GM19463 (cell line): ENCODE results near the gene A3GALT2.
A peak's percentile ranks its signal among the peaks of the same experiment; 100 is the strongest.
"Not testable (repeated sequence)": the region's sequence is repeated elsewhere in the genome, so short reads cannot be mapped to it uniquely, and the experiment has no call there.

Experiments
- ATAC-seq: cut with Tn5 transposase; IDR thresholded peaks from one replicate; pipeline ENCODE4 v1.9.1; 2021; ENCODE audit warnings: mild to moderate bottlenecking, moderate library complexity; ENCODE audit not compliant: unreplicated experiment

Gene A3GALT2

DNA sequence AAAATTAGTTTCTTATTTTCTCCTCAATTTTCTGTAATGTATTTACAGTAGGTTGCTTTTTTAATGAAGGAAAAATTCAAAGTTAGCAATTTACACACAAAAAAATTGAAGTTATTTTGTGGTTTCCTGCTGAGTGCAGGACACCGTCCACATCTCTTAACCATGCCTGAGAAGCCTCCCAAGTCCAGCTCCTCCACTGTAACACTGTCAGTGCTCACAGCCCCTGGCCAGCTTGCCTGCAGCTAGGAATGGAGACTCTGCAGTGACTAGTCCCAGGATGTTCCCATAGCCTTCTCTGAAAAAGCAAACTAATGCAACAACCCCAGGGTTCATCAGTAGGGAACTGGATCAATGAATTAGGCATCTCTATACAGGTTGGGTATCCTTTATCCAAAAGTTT lies 3.5 kb downstream of the A3GALT2 start:
- ATAC-seq = no peak

DNA sequence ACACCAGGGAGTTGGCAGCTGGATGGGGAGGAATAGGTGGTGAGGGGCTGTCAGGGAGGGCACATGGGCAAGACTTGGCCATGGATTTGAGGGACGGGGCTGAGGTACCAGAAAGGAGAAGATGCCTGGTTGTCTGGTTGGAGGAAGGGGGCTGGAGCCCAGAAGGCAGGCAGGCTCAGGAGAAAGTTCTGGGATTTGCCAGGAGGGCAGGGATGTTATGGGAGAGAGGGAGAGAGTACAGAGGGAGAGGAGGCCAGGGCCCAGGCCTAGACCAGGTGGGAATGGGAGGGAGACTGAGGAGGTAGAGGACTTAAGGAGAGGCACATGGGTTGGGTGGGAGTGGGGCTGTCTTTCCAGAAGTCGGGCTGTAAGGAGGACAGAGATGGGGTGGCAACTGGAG lies 4.3 kb downstream of the A3GALT2 start:
- no peak for ATAC-seq

DNA sequence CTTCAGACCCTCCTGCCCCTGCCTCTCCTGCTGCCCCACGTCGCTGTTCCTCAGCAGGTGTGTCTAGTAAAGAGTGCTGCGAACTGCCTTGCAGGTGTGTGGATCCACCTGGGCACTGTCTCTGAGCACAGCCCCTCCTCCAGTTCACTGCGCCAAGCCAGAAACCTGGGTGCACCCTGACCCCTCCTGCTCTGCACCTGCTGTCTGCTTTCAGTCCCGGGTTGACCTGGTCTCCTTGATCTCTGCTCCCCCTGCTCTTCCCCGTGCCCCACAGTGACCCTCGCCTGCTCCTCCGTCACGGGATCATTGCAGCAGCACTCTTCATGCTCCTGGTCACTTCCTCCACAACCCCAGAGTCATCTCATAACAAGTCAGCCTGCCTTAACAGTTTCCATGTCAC lies 6.5 kb downstream of the A3GALT2 start:
- ATAC-seq = no peak

DNA sequence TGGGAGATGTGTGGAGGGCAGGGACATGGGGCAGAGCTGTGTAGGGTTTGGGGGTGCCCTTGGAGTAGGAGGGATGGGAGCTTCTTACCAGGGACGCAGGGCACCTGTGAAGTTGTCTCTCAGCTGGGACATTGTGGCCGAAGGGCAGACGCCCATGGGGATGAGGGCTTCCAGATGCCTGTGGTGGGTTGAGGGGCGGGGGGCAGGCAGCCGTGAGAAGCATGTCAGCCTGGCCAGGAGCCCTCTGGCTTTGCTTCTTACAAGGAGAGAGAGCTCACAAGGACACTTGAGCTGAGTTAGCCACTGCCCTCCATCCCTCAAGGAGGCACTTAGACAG lies 8.5 kb downstream of the A3GALT2 start:
- ATAC-seq = no peak

DNA sequence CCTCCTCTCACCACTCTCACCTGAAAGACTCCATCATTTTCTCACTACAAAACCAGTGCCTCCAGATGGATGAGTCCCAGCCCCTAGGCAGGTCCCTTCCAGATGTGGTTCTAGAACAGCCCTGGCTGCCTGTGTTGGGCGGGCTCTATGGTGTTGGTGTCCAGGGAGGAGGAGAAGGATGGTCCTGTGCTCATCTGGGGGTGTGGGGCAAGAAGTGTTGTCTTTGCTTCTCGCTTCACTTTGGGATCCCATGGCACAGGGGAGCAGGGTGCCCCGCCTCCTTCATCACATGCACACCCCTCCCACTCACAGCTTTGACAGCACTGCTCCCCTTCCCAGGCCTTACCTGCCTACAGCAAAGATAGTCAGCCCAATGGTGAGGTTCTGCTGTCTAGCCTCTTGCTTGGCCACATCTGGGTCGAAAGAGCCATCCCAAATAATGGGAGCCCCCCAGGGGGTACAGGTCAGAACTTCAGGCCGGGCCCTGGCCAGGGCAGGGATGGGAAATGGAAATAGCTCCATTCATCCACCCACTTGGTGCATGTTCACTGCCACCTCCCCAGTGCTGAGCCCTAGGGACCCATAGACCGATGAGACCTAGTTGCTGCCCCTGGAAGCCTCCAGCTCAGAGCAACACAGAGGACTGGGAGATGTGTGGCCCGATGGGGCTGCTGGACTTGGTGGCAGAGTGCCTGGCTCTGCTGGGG lies 9.0 kb downstream of the A3GALT2 start:
- ATAC-seq = no peak

DNA sequence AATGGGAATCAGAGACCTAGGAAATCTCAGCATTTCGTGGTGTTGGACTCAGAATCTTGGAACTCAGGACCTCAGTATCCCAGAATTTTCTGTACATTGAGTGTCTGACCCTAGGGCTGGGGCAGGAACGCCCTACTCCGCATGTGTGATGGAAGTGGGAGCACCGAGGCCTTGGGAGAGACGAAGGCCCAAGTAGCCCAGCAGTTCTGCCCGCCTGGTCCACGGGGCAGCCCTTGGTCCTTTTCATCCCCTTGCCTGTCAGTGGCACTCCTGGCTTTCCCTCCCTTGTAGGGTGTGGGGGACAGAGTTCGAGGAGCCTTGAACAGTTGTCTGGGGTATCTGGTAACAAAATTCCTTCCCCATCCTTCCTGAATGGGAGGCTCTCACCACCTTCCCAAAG lies 10.2 kb downstream of the A3GALT2 start:
- no peak for ATAC-seq

DNA sequence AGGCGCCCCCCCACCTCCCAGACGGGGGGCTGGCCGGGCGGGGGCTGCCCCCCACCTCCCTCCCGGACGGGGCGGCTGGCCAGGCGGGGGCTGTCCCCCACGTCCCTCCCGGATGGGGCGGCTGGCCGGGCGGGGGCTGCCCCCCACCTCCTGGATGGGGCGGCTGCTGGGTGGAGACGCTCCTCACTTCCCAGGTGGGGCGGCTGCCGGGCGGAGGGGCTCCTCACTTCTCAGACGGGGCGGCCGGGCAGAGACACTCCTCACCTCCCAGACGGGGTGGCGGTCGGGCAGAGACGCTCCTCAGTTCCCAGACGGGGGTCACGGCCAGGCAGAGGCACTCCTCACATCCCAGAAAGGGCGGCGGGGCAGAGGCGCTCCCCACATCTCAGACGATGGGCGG lies 11.5 kb downstream of the A3GALT2 start:
- not testable (repeated sequence) for ATAC-seq

DNA sequence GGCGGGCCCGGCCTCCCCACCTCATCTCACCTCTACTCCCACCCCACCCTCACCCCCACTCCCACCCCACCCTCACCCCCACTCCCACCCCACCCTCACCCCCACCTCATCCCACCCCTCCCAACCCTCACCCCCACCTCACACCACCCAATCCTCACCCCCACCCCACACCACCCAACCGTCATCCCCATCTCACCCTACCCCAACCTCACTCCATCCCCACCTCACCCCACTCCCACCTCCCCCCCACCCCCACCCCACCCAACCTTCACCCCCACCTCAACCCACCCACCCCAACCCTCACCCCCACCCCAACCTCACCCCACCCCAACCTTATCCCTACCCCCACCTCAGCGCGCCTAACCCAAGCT lies 13.4 kb downstream of the A3GALT2 start:
- ATAC-seq = no peak

DNA sequence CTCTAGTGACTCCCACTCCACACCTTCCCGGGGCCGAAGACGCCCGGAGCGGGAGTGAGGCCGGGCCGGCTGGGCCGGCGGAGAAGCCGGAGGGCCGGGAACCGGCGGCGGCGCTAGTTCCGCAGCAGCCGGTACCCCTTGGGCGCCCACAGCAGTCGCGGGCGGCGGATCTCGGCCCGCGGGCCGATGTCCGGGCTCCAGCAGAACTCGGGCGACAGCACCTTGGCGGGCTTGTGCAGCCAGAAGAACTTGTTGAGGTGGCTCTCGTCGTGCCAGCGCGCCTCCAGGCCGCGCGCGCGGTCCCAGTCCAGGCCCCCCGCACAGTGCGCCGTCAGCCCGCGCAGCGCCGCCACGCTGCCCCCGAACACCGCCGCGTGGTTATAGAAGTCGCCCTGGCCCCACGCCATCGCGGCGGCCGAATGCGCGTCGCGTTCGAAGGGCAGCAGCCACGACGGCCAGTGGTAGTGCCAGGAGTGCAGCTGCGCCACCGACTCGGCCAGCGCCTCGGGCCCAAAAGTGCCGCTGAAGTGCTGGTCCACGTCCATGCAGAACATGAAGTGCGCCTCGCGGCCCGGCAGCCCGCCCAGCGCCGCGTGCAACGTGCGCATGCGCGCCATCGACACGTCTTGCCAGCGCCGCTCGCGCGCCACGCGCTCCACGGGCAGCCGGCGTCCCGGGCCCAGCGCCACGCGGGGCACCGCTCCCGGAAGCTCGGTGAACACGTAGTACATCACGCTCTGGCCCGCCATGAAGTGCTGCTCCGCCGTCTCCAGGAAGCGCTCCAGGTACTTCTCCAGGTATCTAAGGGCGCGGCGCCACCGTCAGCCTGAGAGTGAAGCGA lies 14.0 kb downstream of the A3GALT2 start:
- ATAC-seq = no peak

DNA sequence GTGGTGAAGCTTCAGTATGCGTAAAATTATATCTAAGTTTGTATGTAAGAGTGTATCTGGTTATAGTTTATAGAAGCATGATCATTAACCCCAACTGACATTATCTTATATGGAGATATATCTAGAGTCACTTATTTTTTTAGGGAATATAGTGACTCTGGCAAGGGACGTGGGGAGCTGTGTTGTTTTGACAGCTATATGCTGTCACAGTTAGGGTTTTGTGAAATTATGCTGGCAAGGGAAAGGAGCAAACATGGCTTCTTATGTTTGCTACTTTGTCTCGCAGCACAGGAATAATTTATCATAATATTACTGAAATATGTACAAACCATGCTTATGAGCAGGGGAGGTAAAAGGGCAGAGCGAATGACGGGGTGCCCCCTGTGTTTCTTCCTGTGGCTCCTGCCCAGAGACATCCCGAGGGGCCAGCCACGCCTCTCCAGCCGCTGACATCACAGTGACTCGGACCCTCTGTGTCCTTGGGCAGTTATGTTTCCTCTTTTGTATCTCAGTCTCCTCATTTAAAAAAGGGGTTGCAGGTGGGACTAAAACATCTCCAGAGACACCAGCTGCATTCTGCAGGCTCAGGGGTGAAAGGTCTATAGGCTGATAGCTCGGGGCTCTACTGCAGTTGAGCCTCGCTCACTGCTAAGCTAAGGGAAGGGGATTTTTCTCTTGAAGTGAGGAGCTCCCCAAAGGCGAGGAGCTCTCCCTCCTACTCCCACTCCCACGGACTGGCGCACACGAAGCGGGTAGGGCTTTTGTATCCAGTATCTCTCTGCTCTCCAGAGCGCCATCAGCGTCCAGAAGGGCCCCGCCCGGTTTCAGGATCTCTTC lies 14.9 kb downstream of the A3GALT2 start:
- ATAC-seq = no peak

DNA sequence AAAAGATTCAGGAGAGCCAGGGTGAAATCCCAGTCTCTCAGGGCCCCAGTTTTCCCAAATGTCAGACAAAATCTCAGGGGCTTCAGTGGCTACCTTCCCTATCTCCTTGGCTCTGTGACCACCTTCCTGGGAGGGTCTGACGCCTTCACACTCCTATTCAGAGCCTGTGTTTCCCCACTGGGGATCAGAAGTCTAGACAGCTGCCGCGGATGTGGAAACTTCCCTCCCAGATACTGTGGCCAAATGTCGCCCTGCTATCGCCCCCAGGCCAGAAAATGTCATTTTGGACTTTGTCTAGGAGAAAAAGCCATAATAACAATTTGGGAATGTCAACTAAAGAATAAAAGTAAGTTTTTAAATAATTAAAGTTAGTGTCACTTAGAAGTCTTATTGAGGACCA lies 15.9 kb downstream of the A3GALT2 start:
- ATAC-seq = no peak

DNA sequence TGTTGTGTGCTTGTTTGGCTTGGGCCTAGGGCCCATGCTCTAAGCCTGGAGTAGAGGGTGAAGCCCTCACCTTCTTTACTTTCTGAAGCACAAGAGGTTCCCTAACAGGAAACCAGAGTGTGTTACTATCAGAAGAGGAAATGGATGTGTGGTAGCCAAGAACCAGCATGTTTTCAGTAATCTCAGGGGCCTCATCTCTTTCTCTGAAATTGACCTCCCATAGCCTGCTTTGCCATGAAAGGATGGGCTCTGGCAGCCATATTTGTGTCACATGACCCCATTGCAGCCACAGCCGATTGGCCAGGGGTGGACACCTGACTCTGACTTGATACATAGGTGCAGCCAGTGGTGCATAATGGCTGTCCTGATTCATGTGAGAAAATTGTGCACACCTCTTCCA lies 18.6 kb downstream of the A3GALT2 start:
- no peak for ATAC-seq

DNA sequence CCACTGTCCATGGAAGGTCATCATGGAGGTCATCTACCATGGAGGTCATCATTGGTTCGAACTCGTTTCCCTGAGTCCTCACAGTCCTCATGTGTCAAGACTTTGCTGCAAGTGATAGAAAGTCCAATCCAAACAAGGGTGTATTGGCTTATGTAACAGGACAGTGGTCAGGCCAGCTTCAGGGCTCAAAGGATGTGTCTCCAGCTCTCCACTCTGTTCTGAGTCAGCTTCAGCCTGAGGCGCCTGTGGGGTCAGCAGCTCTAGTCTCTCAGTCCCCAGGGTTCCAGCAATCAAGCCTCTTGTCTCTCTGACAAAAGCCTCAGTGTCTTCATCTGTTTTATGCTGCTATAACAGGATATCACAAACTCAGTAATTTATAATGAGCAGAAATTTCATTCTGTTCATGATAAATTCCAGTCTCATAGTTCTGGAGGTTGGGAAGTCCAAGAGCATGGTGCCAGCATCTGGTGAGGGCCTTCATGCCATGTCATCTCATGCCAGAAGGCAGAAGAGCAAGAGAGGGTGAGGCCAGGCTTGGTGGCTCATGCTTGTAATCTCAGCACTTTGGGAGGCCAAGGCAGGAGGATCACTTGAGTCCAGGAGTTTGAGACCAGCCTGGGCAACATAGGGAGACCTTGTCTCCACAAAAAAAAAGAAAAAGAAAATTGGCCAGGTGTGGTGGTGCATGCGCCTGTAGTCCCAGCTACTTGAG lies 19.5 kb downstream of the A3GALT2 start:
- ATAC-seq = no peak

DNA sequence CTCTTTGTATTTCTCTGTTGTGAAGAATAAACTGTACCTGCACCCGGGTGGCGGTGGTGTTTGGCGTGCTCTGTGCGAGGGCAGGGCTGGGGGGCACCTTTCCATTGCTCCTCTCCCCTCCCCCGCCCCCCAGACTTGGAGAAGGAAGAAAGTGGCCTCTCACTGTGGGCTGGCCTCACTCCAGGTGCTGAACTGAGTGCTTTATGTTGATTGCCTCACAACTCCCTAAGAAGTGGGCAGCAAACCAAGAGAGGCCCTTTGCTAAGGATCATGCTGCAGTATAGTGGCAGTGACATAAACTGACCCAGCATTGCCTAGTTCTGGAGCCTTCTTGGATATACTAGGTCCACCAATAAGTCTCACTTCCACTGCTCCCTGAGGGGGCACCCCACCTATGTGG lies 20.2 kb downstream of the A3GALT2 start:
- no peak for ATAC-seq

DNA sequence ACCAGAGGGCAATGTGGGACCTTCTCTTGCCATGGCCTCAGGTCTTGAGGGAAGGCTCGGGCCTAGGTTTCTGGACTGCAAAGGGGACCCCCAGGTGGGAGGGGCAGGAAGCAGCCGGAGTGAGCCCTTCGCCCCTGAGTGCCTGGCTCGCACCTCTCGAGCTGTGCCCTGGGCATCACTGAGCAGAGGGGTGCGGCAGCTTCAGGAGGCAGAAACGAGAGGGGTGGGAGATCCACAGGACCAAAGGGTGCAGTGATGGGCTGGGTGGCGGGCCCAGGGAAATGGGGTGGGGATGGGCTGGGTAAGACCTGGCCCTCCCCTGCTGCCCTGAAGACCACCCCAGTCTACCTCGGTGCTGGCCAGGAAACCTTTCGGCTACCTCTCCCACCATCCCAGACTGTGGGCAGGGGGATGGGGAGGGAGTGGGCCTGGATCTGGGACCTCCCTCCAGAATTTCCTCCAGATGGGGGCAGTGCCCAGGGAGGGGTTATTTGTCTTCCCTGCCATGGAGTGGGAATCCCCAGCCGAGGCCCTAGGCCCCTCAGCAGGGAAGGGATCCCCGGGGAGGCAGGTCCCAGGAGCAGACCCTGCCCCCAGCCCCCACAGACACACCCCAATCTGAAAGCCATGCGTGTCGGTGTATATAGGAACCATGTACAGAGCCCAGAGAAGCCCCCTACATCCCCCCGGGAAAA lies 21.3 kb downstream of the A3GALT2 start:
- no peak for ATAC-seq

DNA sequence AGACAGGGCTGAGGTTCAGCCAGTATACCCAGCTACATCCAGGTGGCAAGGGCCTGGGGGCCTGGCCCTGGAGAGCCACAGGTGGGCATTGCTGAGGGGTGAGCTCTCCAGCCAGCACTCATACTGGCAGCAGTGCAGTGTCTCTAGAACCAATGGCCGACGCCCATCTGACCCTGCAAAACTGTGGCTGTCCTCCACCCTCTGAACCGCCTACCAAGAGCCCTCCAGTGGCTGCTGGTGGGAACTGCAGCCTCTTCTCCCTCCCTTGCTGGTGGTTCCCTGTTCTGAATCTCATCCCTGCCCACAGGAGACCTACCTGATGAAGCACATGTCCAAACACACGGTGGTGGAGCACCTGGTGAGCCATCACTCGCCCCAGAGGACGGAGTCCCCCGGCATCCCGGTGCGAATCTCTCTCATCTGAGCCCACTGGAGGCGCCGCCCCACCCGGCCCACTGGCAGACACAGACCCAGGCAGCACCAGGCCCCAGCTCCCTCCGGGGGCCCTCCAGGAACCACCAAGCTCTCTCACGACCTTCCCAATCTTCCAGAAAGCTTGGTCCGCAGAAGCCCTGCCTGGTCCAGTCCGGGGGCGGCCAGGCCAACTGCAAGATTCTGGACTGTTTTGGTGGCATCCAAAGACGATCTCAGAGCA lies 22.1 kb downstream of the A3GALT2 start:
- ATAC-seq = peak; percentile 38

DNA sequence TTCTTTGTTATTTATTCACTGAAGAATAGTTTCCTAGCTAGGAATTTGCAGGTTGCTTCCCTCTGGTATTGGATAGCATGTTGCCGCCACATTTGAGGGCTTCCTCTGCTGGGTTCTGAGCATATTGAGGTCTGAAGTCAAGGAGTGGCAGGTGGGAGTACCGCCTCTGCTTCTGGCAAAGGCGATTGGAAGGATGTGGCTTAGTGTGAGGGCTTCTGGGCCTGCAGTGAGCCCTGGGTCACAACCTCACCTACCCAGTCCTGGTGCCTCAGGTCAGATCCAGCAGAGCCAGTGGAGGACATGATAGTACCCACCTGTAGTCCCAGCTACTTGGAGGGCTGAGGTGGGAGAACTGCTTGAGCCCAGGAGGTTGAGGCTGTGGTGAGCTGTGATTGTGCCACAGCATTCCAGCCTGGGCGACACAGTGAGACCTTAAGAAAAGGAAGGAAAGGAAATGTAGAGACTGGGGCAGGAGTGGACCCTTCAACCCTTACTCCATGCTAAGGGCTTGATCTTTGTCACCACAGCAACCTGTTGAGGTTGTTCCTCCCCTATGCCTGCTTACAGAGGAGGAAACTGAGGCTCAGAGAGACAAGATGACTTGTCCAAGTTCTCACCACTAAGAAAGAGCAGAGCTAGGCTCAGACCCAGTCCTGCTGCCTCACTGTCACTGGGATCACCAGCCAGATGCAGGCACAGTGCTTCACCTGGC lies 22.8 kb downstream of the A3GALT2 start:
- ATAC-seq = no peak

DNA sequence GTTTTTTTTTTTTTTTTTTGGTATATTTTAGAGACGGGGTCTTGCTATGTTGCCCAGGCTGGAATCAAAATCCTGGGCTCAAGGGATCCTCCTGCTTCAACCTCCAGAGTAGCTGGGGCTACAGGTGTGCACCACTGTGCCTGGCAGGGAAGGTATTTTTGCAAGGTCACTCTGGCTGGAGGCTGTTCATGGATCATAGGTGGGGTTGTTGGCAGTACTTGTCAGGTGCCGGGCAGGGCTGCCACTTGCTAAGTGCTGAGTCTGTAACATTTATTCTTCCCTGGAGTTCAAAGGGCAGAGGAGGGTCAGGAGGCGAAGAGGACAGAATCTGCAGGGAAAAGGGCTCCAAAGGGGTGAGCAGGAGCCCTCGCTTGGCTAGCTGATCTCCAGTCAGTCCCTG lies 24.1 kb downstream of the A3GALT2 start:
- no peak for ATAC-seq

DNA sequence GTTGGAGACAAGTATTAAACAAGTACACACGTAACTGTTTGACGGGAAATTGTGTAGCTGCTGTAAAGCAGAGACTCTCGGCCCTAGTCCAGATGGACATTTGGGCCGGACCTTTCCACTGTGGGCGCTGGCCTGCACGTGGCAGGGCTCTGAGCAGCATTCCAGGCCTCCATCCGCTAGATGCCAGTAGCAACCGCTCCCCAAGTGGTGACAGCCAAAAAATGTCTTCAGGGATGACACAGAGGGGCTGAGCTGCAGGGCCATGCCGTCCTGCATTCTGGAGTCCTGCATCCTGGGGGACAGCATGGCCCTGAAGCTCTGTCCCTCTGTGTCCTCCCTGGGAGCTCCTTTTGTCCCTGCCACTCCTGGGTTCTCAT lies 24.8 kb downstream of the A3GALT2 start:
- no peak for ATAC-seq
